ENCODE measurements around the gene ALDH1B1.

- TF ChIP-seq EP300 (IDR thresholded peaks at IDR 0.05) (no peak), POLR2A (IDR thresholded peaks at IDR 0.05) (no peak), POLR2AphosphoS5 (IDR thresholded peaks at IDR 0.05) (no peak)
These were observed 50.7 kb downstream of the ALDH1B1 start for GRCh38 chr9:38443181-38443580.

All from upper lobe of left lung (tissue), 4 donors.